LoVo (cell line): ENCODE results near the gene MCTP2.
"Not testable (repeated sequence)": the region's sequence is repeated elsewhere in the genome, so short reads cannot be mapped to it uniquely, and the experiment has no call there.

Experiments used
- DNase-seq: peaks from one replicate; pipeline ENCODE4 v3.0.0-alpha.2; 2016; ENCODE audit warnings: low spot score

Gene MCTP2

DNA sequence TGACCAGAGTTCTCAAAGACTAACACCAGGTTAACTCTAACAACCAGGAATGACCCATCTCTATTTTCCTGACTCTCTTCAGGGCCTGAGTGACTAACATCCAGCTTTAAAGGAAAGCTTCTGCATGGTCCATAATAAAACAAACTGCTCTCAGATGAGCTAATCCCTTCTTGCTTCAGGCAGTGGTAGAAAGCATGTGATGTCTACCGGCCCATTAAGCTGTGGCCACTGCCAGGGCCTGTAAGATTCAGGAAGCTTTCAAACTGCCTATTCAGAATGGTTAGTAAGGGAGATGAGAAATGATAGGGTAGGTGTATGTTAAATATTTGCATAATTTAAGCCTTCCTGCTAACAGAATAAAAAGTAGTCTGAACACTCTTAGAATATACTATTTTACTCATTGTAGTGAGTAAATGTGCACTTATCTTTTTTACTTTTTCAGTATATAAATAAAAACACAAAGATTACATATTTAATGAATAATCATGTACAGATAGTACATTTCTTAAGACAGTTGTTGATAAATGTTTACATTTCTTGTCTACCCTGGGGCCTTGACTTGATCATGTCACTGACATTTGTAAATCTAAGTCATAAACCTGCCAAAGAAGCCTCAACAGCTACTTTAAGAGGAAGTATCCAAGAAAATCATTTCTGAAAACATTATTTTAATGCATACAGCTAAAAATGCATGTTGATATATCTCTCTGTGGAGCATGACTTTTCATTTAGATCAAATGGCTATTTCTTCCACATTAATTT lies 222.0 kb downstream of the MCTP2 start:
- no peak for DNase-seq

DNA sequence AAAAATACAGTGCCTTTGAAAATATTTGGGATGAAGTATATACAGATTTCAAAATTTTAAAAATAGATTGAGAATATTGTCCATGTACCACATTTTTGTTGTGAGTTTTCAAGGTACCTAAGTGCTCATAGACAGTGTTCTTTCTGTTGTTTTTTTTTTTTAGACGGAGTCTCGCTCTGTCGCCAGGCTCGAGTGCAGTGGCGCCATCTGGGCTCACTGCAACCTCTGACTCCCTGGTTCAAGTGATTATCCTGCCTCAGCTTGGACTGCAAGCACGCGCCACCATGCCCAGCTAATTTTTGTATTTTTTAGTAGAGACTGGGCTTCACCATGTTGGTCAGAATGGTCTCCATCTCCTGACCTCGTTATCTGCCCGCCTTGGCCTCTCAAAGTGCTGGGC lies 223.9 kb downstream of the MCTP2 start:
- DNase-seq = no peak

DNA sequence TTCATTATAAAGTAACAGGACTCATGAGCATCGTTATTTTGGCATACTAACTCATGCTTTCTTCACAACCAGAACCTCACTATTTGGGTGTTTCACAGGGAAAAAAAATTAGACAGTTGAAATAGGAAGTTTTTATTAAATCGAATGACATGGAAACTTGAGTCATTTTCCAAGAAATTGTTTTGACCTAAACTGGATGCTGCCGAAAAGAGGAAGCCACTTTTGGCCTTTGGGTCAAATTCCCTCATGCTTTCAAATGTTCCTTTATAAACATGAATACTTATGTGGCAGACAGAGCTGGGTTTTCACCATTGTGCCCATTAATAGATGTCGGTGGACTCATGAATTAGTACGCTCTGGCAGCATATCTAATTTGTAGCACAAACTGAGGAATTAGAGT lies 224.9 kb downstream of the MCTP2 start:
- DNase-seq = no peak

DNA sequence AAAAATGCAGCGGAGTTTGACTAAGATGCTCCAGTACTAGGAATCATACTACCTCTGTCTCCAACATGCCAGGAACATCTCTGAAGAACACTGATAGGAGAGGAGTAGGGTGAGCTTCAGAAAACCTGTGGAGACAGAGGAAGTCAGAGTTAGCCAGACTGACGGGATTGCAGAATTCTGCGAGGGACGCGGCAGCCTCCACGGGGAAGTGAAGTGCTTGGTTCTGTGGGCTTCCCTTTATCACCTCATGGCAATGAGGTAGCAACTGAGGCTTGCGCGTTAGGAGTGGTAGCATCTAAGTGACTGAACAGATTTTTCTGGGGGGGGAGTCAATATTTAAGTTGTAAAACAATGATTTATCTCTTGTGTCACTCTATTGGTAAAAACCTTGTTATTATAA lies 226.3 kb downstream of the MCTP2 start:
- DNase-seq = no peak

DNA sequence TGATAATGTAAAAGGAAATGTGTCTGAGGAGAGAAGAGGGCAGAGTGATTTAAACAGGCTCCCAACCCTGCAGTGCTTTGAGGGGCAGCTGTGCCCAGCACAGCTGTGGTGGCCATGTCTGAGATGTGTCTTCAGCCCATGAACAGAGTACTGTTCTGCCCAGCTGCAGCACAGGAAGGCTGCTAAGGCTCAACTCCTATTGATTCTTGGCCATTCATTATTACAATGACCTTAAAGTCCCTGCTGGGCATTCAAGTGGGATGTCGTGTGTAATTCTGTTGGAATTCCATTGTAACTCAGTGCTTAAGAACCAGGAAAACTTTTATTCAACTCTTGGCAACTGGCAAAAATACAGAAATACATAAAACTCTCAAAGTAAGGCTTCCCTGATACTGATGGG lies 229.3 kb downstream of the MCTP2 start:
- DNase-seq = no peak

DNA sequence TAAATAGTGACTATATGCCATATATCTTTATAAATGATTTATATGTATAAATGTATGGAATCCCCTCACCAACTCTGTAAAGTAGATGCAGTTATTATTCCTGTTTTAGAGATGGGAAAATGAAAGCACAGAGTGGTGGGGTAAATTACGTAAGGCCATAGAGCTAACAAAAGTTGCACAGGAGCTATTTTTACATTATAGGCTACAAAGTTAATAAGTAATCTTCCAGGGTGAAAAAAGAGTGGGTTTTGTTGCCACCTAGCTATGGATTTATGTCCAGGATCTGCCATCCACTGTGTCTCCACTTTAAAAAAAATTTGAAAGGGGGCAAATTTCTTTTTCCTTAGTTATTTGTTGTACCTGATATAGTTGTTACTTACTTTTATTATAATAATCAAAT lies 235.7 kb downstream of the MCTP2 start:
- DNase-seq = peak; percentile 2

DNA sequence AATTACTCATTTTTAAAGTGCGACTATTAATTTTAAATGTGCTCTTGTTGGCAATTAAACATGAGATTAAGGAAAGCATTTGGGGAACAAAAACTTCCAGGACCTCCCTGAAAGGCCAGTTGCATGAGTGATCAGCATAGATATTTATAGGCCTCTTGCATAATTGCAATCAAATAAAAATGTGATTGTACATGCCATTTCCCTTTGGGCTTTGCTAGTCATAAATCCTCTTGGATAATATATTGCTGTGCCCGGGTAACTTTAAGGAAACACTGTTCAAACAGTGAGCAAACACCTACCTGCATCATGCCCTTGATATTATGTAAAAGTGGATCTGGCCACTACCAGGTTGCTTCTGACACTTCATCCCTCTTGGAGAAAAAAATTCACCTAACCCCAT lies 239.1 kb downstream of the MCTP2 start:
- DNase-seq = no peak

DNA sequence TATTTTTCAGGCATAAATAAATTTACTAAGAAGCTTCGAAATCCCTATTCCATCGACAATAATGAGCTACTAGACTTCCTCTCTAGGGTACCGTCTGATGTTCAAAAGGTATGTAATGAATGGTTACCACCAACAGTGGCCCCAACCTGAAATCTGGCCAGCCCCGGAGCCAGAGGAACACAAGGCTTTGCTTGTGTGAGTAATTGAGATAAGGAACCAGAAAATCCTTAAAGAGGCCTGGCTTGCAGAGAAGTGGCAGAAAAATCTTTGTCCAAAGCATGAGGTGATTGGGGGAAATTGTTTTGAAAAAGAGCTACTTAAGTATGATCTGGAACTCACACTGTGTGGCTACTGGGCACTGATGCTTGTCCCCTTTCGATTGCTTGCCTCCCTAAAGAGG lies 245.3 kb downstream of the MCTP2 start:
- DNase-seq = no peak

DNA sequence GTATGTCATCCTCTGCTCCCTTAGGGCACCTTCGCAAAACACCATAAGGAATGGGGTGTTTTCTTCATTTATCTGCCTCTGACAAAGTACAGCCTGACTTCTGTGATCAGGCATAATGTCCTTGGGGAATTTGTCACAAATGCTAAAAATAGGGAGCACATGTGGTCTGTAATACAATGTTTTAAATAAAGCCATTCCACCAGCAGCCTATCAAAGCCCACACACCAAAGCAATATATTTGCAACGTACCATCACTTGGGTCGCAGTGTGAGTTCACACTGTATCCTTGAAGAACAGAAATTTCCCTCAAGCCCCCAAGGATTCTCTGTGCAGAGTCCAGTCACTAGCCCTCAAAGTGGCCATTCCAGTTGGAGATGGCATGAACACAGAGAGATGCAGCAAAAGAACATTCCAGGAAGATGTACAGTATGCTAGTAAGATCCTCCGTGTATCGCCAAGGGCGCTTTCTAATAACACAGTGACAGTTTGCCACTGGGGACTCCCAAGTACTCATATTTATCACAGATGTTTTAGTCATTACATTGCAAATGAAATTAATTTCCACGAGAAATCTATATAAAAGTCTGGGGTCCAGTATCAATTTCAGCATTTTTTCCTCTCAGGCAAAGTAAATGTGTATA lies 246.7 kb downstream of the MCTP2 start:
- no peak for DNase-seq

DNA sequence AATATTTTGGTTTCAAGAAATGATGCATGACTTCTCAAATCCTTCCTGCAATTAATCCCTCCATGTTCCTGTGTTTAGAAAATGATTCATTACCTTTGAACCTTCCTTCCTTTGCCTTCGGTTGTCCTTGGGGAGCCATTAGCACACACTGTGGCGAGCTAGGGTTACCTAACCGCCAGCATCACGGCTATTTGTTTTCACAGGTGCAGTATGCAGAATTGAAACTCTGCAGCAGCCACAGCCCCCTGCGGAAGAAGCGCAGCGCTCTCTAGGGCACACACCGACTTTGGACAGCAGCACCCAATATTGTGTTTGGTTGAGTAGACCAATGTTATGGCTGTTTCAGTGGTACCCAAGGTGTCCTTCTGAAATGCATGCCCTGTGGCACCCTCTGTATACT lies 247.4 kb downstream of the MCTP2 start:
- DNase-seq = no peak

DNA sequence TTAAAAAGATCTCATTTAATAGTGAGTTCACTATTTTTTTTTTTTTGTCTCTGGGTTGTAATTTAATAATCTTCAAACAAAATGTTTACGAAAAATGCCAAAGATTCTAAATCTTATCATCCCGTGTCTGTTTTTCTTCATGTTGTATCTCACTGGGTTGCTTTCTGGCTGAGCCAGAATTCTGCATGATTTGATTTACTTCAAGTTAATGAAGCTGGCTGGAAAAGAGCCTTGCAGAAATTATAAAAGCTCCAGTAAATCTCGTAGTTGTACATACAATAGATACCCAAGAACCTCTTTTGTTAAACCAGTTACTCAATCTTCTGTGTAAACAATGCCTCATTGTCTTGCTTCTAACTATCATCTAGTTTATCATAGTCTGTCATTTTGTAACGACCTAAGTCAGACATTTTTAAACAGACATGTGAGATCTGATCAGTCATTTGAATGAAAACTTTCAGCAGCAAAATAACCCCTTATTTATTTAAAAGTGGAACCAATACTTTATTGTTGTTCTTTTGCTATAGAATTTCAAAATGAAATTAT lies 249.0 kb downstream of the MCTP2 start:
- no peak for DNase-seq

DNA sequence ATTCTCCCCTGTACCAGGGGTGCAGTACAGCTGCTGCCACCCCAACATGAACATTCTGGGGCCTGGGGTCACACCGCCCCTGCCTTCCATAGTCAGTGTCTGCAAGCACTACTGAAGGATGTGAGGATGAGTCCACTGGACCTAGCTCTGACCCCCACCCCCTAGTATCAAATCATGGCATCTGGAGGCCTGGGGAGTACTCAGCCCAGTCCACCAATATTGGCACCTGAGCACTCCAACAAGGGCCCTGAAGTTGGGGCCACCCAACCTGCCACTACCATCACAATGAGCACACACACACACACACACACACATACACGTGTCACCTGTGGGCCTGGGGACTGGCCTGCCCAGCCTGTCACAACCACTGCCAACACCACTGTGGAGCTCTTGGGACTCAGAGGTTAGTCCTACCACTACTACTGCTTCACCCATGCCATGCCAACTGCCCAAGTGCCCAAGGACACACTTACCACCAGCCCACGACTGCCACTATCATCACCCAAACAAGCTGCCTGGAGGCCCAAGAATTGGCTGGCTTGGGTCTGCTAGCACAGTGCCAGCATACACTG lies 253.9 kb downstream of the MCTP2 start:
- DNase-seq = no peak

DNA sequence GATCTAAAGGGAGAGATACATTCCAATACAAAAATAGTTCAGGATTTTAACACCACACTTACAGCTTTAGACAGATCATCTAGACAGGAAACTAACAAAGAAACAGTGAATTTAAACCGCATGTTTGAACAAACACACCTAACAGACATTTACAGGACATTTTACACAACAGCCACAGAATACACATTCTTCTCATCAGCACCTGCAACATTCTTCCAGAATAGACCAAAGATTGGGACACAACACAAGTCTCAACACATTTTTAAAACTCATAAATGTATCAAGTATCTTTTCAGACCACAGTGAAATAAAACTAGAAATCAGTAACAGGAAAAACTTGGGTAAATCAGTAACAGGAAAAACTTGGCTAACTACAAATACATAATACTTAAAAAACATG lies 256.3 kb downstream of the MCTP2 start:
- no peak for DNase-seq

DNA sequence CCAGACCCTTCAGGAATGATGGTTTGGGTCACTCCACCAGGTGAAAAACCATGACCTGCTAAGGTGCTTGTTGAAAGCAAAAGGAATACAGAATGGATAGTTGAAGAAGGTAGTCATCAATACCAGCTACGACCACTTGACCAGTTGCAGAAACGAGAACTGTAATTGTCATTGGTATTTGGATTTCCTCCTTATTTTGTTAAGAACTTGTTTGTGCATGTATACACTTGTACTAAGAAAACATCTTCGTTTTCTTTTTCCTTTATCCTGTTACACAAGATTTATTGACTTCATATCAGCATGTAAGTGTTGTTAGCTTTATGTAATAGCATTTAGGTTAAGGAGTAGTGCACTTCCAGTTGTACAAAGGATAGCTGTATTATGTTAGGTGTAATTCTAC lies 261.8 kb downstream of the MCTP2 start:
- no peak for DNase-seq

DNA sequence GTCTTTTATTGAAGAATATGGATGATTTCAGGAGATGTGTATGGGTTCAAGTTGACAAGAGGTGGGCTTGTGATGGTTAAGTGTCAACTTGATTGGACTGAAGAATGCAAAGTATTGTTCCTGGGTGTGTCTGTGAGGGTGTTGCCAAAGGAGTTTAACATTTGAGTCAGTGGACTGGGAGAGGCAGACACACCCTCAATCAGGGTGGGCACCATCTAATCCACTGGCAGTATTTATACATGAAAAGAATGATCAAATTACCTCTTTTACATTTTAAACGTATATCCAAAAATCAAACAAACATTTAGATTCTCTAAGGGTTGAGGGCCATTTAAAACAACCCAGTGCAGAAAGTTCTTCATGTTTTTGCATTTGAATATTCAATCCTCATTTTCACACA lies 262.2 kb downstream of the MCTP2 start:
- DNase-seq = not testable (repeated sequence)

DNA sequence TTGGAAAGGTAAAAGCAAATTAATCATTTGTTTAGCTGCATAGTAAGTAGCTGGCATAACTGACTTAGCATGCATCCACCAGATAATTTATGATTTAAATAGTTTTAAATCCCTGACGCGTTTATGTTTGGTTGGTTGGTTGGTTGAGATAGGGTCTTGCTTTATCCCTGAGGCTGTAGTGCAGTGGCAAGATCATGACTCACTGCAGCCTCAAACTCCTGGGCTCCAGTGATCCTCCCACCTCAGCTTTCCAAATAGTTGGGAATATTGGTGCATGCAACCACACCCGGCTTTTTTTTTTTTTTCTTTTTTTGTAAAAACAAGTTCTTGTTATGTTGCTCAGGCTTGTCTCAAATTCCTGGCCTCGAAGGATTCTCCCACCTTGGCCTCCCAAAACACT lies 263.4 kb downstream of the MCTP2 start:
- DNase-seq = no peak

DNA sequence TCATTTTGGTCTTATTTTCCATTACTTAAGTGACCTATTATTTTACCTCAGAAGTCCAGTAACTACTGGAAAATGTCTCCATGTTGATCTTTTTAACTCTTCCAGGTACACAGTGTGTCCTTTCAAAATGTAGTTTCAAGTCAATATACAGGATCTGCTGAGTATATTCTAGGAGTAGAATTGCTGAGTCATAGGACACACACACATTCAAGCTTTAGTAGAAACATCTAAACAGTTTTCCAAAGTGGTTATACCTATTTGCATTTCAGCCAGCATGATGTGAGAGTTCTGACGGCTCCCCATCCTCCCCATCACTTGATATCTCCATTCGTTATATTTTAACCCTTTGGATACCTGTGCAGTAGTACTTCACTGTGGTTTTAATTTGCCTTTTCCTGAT lies 271.9 kb downstream of the MCTP2 start:
- no peak for DNase-seq

DNA sequence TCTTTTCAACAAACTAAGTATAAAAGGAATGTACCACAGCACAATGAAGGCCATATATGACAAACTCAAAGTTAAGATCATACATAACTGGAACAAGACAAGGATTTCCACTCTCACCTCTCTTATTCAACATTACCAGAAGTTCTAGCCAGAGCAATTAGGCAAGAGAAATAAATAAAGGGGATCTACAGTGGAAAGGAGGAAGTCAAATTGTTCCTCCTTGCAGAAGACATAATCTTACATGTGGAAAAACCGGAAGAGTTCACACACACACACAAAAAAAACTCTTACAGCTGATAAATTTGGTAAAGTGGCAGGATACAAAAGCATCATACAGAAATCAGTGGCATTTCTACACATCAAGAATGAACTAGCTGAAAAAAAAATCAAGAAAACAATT lies 277.9 kb downstream of the MCTP2 start:
- no peak for DNase-seq

DNA sequence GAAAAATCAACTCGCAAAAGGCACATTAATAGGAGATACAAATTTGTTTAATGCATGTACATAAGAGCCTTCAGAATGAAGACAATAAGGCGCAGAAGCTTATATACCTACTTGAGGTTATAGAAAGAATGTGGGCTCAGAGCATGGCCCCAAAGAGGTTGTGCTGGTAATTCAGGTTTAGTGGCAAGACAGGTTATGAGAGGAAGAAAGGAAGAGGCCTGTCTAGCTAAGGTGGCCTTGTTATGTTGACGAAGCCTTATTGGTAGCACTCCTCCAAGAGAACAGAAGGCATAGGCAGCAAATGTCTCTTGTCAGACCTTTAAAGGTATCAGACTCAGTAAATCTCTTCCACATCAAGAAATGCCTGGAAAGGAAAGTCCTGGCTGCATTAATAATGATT lies 290.8 kb downstream of the MCTP2 start:
- no peak for DNase-seq

DNA sequence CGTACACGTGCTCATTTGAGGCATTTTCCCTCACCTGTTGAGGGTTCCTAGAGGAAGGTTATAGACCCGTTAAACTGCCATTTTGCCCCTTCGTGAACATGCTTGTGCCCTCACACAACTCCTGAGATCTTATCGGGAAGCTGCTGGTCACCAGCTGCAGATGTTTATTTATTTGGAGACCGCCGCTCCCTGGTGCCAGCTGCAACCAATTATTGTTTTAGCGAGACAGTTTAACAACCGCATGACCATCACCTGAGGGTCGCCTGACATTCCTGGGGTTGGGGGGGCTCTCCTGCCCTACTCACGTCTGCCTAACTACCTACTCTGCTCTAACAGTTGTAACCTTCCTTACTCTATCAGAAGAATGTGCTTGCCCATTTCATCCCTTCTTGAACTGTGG lies 292.5 kb downstream of the MCTP2 start:
- DNase-seq = no peak

DNA sequence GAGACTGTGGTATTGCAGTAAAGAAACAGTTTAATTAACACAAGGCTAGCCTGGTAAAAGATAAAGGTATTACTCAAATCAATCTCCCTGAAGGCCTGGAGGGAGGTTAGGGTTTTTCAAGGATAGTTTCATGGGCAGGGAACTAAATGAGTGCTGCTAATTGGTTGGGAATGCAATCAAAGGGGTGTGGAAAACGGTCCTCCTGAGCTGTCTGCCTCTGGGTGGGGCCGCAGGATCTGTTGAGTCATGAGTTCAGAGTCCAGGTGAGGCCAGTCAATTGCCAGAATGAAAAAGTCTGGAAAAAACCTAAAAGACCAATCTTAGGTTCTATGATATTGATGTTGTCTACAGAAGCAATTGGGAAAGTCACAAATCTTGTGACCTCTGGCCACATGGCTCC lies 293.2 kb downstream of the MCTP2 start:
- DNase-seq = peak; percentile 79

DNA sequence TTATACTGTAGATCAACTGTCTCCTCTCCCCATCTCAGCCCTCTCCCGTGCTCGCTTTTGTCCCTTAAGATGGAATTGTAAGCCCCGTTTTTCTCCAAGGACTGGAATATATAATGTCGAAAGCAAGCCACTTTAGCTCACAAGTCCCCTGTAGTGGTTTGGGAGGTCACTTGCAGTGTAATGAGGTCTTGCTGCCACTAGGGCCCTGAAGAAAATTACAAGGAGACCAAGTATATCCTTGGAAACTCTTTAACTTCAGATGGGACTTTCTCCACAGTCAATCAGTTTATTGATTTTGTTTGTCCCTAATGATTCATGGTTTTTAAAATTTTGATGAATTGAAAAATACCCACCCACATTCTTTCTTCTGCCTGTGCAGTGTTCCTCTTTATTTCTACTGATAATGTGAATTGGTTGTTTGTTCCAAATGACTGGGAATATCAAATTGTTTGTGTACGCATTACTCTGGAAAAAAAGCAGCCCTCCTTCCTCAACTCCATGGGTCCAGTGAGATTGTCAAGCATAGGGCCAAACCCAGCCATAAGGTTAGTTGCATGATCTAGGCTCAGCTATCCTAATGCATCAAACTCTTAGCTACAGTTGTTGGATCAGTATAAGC lies 294.8 kb downstream of the MCTP2 start:
- no peak for DNase-seq

DNA sequence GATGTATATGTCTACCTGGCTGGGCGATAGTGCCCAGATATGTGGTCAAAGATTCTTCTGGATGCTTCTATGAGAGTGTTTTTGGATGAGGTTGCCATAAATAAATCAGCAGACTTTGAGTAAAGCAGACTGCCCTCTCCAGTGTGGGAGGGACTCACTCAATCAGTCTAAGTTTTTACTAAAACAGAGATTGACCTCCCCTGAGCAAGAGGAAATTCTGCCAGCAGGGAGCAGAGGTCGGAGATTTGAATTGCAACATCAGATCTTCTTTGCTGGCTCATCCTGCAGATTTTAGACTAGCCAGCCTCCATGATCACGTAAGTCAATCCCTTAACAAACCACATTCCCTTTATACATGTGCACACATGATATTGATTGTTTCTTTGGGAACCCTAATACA lies 300.9 kb downstream of the MCTP2 start:
- no peak for DNase-seq
